Ishikawa (cell line): ENCODE results near the gene STOM.

Experiments used
- CEBPB ChIP-seq: IDR thresholded peaks from 2 replicates; pipeline ENCODE4 v1.6.1; 2012
- CREB1 ChIP-seq: IDR thresholded peaks from 2 replicates; pipeline ENCODE4 v1.6.1; 2012; ENCODE audit warnings: low read depth
- TAF1 ChIP-seq: IDR thresholded peaks from 2 replicates; pipeline ENCODE4 v1.6.1; 2012; ENCODE audit warnings: low read depth, mild to moderate bottlenecking
- TF ChIP-seq, protein P1 (sequence below): IDR thresholded peaks from 2 replicates; pipeline ENCODE4 v1.6.1; 2012
- TF ChIP-seq, protein P2 (sequence below): IDR thresholded peaks from 2 replicates; pipeline ENCODE4 v1.6.1; 2012; ENCODE audit warnings: low read depth, mild to moderate bottlenecking

DNA sequence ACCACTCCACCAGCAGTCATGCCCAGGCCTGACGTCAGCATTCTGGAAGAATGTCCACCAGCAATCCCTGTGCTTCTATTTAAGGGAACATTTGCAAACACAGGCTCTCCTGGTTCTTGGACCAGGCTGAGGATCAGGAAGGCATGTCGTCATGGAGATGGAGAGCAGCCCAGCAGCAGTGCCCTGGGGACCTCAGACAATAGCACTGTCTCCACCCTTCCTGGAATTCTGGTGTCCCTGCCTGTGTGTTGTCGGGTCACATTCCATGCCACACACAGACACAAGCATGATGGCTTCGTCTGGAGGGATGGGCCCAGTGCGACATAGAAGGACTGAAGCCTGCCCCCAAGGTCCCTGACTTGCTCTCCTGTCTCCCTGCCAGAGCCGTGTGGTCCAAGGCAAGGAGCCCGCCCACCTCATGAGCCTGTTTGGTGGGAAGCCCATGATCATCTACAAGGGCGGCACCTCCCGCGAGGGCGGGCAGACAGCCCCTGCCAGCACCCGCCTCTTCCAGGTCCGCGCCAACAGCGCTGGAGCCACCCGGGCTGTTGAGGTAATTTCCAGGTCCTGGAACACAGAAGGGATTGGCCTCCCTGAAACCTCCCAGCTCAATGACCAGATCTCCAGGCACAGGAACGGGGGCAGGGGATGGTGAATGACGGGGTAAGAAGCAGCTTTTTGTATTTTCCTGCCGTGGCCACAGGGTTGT, 43.8 kb downstream of the STOM start:
- TF ChIP-seq TAF1 (no peak), CREB1 (no peak), CEBPB (no peak)
- TF ChIP-seq, protein P1, sequence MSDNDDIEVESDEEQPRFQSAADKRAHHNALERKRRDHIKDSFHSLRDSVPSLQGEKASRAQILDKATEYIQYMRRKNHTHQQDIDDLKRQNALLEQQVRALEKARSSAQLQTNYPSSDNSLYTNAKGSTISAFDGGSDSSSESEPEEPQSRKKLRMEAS, result peak; percentile 51
- TF ChIP-seq, protein P2, sequence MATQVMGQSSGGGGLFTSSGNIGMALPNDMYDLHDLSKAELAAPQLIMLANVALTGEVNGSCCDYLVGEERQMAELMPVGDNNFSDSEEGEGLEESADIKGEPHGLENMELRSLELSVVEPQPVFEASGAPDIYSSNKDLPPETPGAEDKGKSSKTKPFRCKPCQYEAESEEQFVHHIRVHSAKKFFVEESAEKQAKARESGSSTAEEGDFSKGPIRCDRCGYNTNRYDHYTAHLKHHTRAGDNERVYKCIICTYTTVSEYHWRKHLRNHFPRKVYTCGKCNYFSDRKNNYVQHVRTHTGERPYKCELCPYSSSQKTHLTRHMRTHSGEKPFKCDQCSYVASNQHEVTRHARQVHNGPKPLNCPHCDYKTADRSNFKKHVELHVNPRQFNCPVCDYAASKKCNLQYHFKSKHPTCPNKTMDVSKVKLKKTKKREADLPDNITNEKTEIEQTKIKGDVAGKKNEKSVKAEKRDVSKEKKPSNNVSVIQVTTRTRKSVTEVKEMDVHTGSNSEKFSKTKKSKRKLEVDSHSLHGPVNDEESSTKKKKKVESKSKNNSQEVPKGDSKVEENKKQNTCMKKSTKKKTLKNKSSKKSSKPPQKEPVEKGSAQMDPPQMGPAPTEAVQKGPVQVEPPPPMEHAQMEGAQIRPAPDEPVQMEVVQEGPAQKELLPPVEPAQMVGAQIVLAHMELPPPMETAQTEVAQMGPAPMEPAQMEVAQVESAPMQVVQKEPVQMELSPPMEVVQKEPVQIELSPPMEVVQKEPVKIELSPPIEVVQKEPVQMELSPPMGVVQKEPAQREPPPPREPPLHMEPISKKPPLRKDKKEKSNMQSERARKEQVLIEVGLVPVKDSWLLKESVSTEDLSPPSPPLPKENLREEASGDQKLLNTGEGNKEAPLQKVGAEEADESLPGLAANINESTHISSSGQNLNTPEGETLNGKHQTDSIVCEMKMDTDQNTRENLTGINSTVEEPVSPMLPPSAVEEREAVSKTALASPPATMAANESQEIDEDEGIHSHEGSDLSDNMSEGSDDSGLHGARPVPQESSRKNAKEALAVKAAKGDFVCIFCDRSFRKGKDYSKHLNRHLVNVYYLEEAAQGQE, result no peak
